Astrocyte (in vitro differentiated cells and primary cell): ENCODE data around the gene ABCC3. TPM values are rescaled to one million over a fixed set of nuclear protein-coding genes. Genes with fewer than 3 reads are reported as not detected.
A peak's percentile ranks its signal among the peaks of the same experiment; 100 is the strongest.

Experiments used
- DNase-seq: peaks from one replicate; pipeline ENCODE4 v3.0.0-alpha.2; 2010; ENCODE audit warnings: low read depth
- FAIRE-seq: peaks from 2 replicates; lab custom pipeline; 2011; peaks lifted over from hg19 to GRCh38; lab: Jason Lieb, UNC
- H2AFZ ChIP-seq: 2 replicates; pipeline ENCODE4 v1.6.0; 2012; ENCODE audit warnings: low read depth, low read length, inconsistent platforms
- H3K27ac ChIP-seq: 2 replicates; pipeline ENCODE4 v1.5.1; 2011; ENCODE audit warnings: low read depth, low read length, inconsistent platforms
- H3K27me3 ChIP-seq: 2 replicates; pipeline ENCODE4 v1.6.0; 2011; ENCODE audit warnings: low read length, inconsistent platforms; ENCODE audit not compliant: insufficient read depth
- H3K36me3 ChIP-seq: 2 replicates; pipeline ENCODE4 v1.5.1; 2011; ENCODE audit warnings: low read length, inconsistent platforms; ENCODE audit not compliant: insufficient read depth
- H3K4me1 ChIP-seq: 2 replicates; pipeline ENCODE4 v1.5.1; 2011; ENCODE audit warnings: low read length, inconsistent platforms; ENCODE audit not compliant: insufficient read depth
- H3K4me2 ChIP-seq: 2 replicates; pipeline ENCODE4 v1.6.0; 2012; ENCODE audit warnings: low read length, inconsistent platforms
- H3K4me3 ChIP-seq: 2 replicates; pipeline ENCODE4 v1.5.1; 2011; ENCODE audit warnings: low read depth, mild to moderate bottlenecking, low read length, inconsistent platforms; ENCODE audit not compliant: insufficient read depth
- H3K79me2 ChIP-seq: 2 replicates; pipeline ENCODE4 v1.6.0; 2012; ENCODE audit warnings: mild to moderate bottlenecking, low read length, inconsistent platforms; ENCODE audit not compliant: insufficient read depth
- H3K9ac ChIP-seq: 2 replicates; pipeline ENCODE4 v1.6.0; 2012; ENCODE audit warnings: mild to moderate bottlenecking, low read length, inconsistent platforms
- H3K9me3 ChIP-seq: 2 replicates; pipeline ENCODE4 v1.5.1; 2012; ENCODE audit warnings: low read depth, mild to moderate bottlenecking, low read length, inconsistent platforms; ENCODE audit not compliant: insufficient read depth
- H4K20me1 ChIP-seq: 2 replicates; pipeline ENCODE4 v1.6.0; 2012; ENCODE audit warnings: low read length, inconsistent platforms; ENCODE audit not compliant: insufficient read depth
- H3K27ac Mint-ChIP-seq: one replicate; pipeline ENCODE4 v1.8.0; 2021; ENCODE audit warnings: mild to moderate bottlenecking, mixed read lengths; ENCODE audit not compliant: unreplicated experiment
- H3K27me3 Mint-ChIP-seq: one replicate; pipeline ENCODE4 v1.8.0; 2021; ENCODE audit warnings: low read depth, mixed read lengths; ENCODE audit not compliant: unreplicated experiment
- H3K36me3 Mint-ChIP-seq: one replicate; pipeline ENCODE4 v1.8.0; 2021; ENCODE audit warnings: low read depth, mixed read lengths; ENCODE audit not compliant: unreplicated experiment
- H3K4me1 Mint-ChIP-seq: one replicate; pipeline ENCODE4 v1.8.0; 2021; ENCODE audit warnings: low read depth, mixed read lengths; ENCODE audit not compliant: unreplicated experiment
- H3K4me3 Mint-ChIP-seq: one replicate; pipeline ENCODE4 v1.8.0; 2021; ENCODE audit warnings: mild to moderate bottlenecking, moderate library complexity, mixed read lengths; ENCODE audit not compliant: unreplicated experiment
- H3K9me3 Mint-ChIP-seq: one replicate; pipeline ENCODE4 v1.8.0; 2021; ENCODE audit warnings: mild to moderate bottlenecking, mixed read lengths; ENCODE audit not compliant: unreplicated experiment
- CTCF ChIP-seq: IDR thresholded peaks from 2 replicates; pipeline ENCODE4 v1.5.1; 2011; ENCODE audit warnings: low read depth, mild to moderate bottlenecking, inconsistent platforms, low read length, moderate library complexity; ENCODE audit not compliant: insufficient read depth
- EZH2 ChIP-seq: IDR thresholded peaks from 2 replicates; pipeline ENCODE4 v1.6.1; 2012; ENCODE audit warnings: mild to moderate bottlenecking, low read length, inconsistent platforms; ENCODE audit not compliant: insufficient read depth
- total RNA-seq: library from RNA; stranded (reverse); gene quantifications from 2 replicates; pipeline ENCODE4 v1.2.1, GENCODE V29; 2021

Gene ABCC3
- total RNA-seq, 1 donor from 2014 or later: 0.41 TPM

- Histone ChIP-seq H3K4me2 (no peak overlapping the region), H3K27me3 (no peaks in the 10 kb centered on the region), H3K36me3 (no peaks in the 10 kb centered on the region), H3K27ac (no peak overlapping the region), H3K9me3 (no peaks in the 10 kb centered on the region), H3K79me2 (no peaks in the 10 kb centered on the region), H3K9ac (no peak overlapping the region), H3K4me1 (peaks cover 44% of the 10 kb centered on the region), H3K4me3 (no peak overlapping the region), H2AFZ (no peak overlapping the region), H4K20me1 (no peaks in the 10 kb centered on the region)
- H3K27me3 Mint-ChIP-seq: no peaks in the 10 kb centered on the region
- TF ChIP-seq EZH2 (no peak), CTCF (no peak)
- FAIRE-seq (no peak), DNase-seq (no peak)
- H3K36me3 Mint-ChIP-seq: peaks cover 3% of the 10 kb centered on the region
- no peak overlapping the region for H3K27ac Mint-ChIP-seq
- H3K4me1 Mint-ChIP-seq: peaks cover 42% of the 10 kb centered on the region
- no peak overlapping the region for H3K4me3 Mint-ChIP-seq
- no peaks in the 10 kb centered on the region for H3K9me3 Mint-ChIP-seq
Measured at GRCh38 chr17:50688245-50688644, 53.6 kb downstream of the ABCC3 start.

- DNase-seq: peak; percentile 58
- FAIRE-seq: no peak
- H3K4me3 Mint-ChIP-seq: peak overlapping the region; percentile 69
- Histone ChIP-seq H3K27ac (no peak overlapping the region), H3K9me3 (no peaks in the 10 kb centered on the region), H2AFZ (no peak overlapping the region), H3K9ac (no peak overlapping the region), H3K4me2 (peak overlapping the region; percentile 23), H4K20me1 (no peaks in the 10 kb centered on the region), H3K36me3 (no peaks in the 10 kb centered on the region), H3K27me3 (no peaks in the 10 kb centered on the region), H3K4me3 (no peak overlapping the region), H3K4me1 (peaks cover 49% of the 10 kb centered on the region), H3K79me2 (no peaks in the 10 kb centered on the region)
- no peak overlapping the region for H3K27ac Mint-ChIP-seq
- no peaks in the 10 kb centered on the region for H3K27me3 Mint-ChIP-seq
- no peak for TF ChIP-seq CTCF
- TF ChIP-seq EZH2: no peak
- H3K4me1 Mint-ChIP-seq: peaks cover 46% of the 10 kb centered on the region
- peaks cover 3% of the 10 kb centered on the region for H3K36me3 Mint-ChIP-seq
- H3K9me3 Mint-ChIP-seq: no peaks in the 10 kb centered on the region
Measured at GRCh38 chr17:50689251-50689650, 54.6 kb downstream of the ABCC3 start.

GRCh38 chr17:50689956-50690886, 55.5 kb downstream of the ABCC3 start:
- Histone ChIP-seq H2AFZ (no peak overlapping the region), H3K79me2 (no peaks in the 10 kb centered on the region), H3K9me3 (no peaks in the 10 kb centered on the region), H3K4me3 (no peak overlapping the region), H3K4me1 (peaks cover 51% of the 10 kb centered on the region), H4K20me1 (no peaks in the 10 kb centered on the region), H3K4me2 (no peak overlapping the region), H3K36me3 (peaks cover 5% of the 10 kb centered on the region), H3K9ac (no peak overlapping the region), H3K27ac (no peak overlapping the region), H3K27me3 (no peaks in the 10 kb centered on the region)
- Mint-ChIP-seq H3K4me1 (peaks cover 47% of the 10 kb centered on the region), H3K4me3 (no peak overlapping the region), H3K27me3 (no peaks in the 10 kb centered on the region), H3K27ac (no peak overlapping the region), H3K9me3 (no peaks in the 10 kb centered on the region), H3K36me3 (peaks cover 3% of the 10 kb centered on the region)
- no peak for DNase-seq
- no peak for FAIRE-seq
- TF ChIP-seq CTCF (no peak), EZH2 (no peak)
